Heart left ventricle (tissue), 13 donors: ENCODE data around the gene CYTH1.

Source experiments
- CTCF ChIP-seq, 12 donors: fragments of 200-600 bp; sonication (generic) in 4 of 12; IDR thresholded peaks; one replicate each; pipeline versions ENCODE4 v1.5.0 to v1.8.0; 2018 to 2022; ENCODE audit warnings: antibody characterized with exemption in 12 of 12, mild to moderate bottlenecking in 5 of 12
- POLR2A ChIP-seq, 2 donors: fragments of 450-650 bp; IDR thresholded peaks; one replicate each; pipeline ENCODE4 v1.6.1; 2017; ENCODE audit warnings: antibody characterized with exemption in 2 of 2, mild to moderate bottlenecking in 2 of 2, moderate library complexity in 2 of 2
- donor health status: ischemic (EF 13 %, LVEDD 7.1; RV severe dilation, severe dysfunction).
- donor health status: DM: no; HTN: yes; CAD: no.
- donor health status: DM: no; HTN: no; CAD: no.
- donor health status: ischemic (EF 25% LVEDD 6.9; RV normal size, moderate dysfunction).
- donor health status: ischemic (EF 25% LVEDD 5.7; RV mildly dilated, moderate dysfunction).
- donor health status: ischemic (EF 35%, LVEDD 5.7; RV mildly dilated, moderate dysfunction).
- donor health status: nonischemic (EF 11% LVEDD 7.7; RV severe dilation, severe dysfunction).
- donor health status: DM: yes; HTN: yes; CAD: no.
- donor health status: PGD.
- donor health status: ischemic (EF 29% LVEDD 5.4; RV normal size, mild dysfunction).
- donor health status: nonischemic (EF 23%, LVEDD 6.1; RV moderate dilation, normal function).

- TF ChIP-seq CTCF (IDR thresholded peaks at IDR 0.05) (no peak), POLR2A (IDR thresholded peaks at IDR 0.05) (no peak)
These were observed 11.9 kb upstream of the CYTH1 start for GRCh38 chr17:78793968-78794367.
